Uterus (tissue), 2 donors: ENCODE results near the gene FAM184A.

ENCODE experiments used
- CTCF ChIP-seq, 4 experiments: fragments of 200-600 bp in 2 of 4; fragments of 450-650 bp in 2 of 4; sonication (generic) in 2 of 4; IDR thresholded peaks; one replicate each; pipeline ENCODE4 v1.5.1; 2016 to 2019; ENCODE audit warnings: antibody characterized with exemption in 4 of 4, mild to moderate bottlenecking in 2 of 4, moderate library complexity in 1 of 4
- POLR2A ChIP-seq, 2 donors: fragments of 450-650 bp; IDR thresholded peaks; one replicate each; pipeline ENCODE4 v1.6.1; 2016; ENCODE audit warnings: antibody characterized with exemption in 2 of 2, mild to moderate bottlenecking in 1 of 2, moderate library complexity in 1 of 2

DNA sequence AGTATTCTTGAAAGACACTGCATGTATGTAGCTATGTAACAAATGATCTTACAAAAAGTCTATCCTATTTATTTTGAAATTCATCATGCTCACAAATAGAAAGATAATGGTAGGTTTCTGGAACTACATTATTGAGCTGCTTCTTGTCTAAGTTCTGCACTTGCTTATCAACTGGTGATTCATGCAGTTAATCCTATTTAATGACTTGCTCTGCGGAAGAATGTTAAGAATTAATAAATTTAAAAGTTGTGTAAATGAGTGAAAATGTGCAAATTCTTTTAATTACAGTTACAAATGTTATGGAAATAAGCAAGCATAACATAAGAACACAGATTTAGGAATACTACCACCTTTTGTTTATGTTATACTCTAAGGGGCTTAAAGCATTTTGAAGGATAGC is 76.4 kb downstream of the FAM184A start:
- TF ChIP-seq CTCF (IDR thresholded peaks at IDR 0.05): no peak
- no peak for TF ChIP-seq POLR2A (IDR thresholded peaks at IDR 0.05)
